ENCODE data around the gene PPM1E. TPM values are rescaled to one million over a fixed set of nuclear protein-coding genes. Genes with fewer than 3 reads are reported as not detected.

The PPM1E gene
- total RNA-seq, 1 experiment from 2014 or later = 2.9 TPM

- no peak for ATAC-seq
- Histone ChIP-seq H3K4me3 (ENCODE audit: low read depth in 2 of 2, low read length in 2 of 2) (no peak overlapping the region), H3K27ac (ENCODE audit: low read length) (no peak overlapping the region), H3K27me3 (ENCODE audit: control insufficient read depth, insufficient read depth, low read length) (no peaks in the 10 kb centered on the region), H3K9me3 (ENCODE audit: control insufficient read depth, insufficient read depth, low read depth, low read length) (no peaks in the 10 kb centered on the region), H3K36me3 (ENCODE audit: control insufficient read depth, insufficient read depth, low read length) (no peaks in the 10 kb centered on the region), H3K4me1 (ENCODE audit: control insufficient read depth, insufficient read depth, low read length) (no peaks in the 10 kb centered on the region)
- ChIA-PET CTCF (no interaction called here), POLR2A (no interaction called here)
- intact Hi-C loops (cut with micrococcal nuclease; ENCODE audit: unreplicated experiment) (no loop called here), in situ Hi-C loops (cut with HindIII; ENCODE audit: low pct_unique_long_range_greater_than_20kb, low sequenced_read_pairs) (no loop called here)
- no peak for DNase-seq (ENCODE audit: low read depth, low spot score)
- no peak for TF ChIP-seq SIN3A (IDR thresholded peaks at IDR 0.05; ENCODE audit: borderline replicate concordance, insufficient read depth, low read depth, low read length)
- no peak for TF ChIP-seq REST (IDR thresholded peaks at IDR 0.05; ENCODE audit: insufficient read depth in 1 of 2, low read depth in 2 of 2, low read length in 1 of 2)
- no peak for TF ChIP-seq CTCF (IDR thresholded peaks at IDR 0.05)
- no peak for TF ChIP-seq POLR2AphosphoS5 (IDR thresholded peaks at IDR 0.05; ENCODE audit: low read depth, low read length)
- no peak for TF ChIP-seq TCF7L2 (IDR thresholded peaks at IDR 0.05; ENCODE audit: low read depth, low read length)
- BruUV-seq (replicated peaks) = no TSS peak
These were observed 33.0 kb upstream of the PPM1E start for GRCh38 chr17:58722696-58723095.

- POLR2A ChIA-PET = no interaction called here
- no peak for TF ChIP-seq SIN3A (IDR thresholded peaks at IDR 0.05; ENCODE audit: borderline replicate concordance, insufficient read depth, low read depth, low read length)
- TF ChIP-seq CTCF (IDR thresholded peaks at IDR 0.05) = no peak
- no peak for TF ChIP-seq TCF7L2 (IDR thresholded peaks at IDR 0.05; ENCODE audit: low read depth, low read length)
- no peak for TF ChIP-seq REST (IDR thresholded peaks at IDR 0.05; ENCODE audit: insufficient read depth in 1 of 2, low read depth in 2 of 2, low read length in 1 of 2)
- TF ChIP-seq POLR2AphosphoS5 (IDR thresholded peaks at IDR 0.05; ENCODE audit: low read depth, low read length) = no peak
- no TSS peak for BruUV-seq (replicated peaks)
- H3K27ac ChIP-seq (ENCODE audit: low read length) = no peak overlapping the region
- H3K36me3 ChIP-seq (ENCODE audit: control insufficient read depth, insufficient read depth, low read length) = no peaks in the 10 kb centered on the region
- ATAC-seq (no peak), DNase-seq (ENCODE audit: low read depth, low spot score) (no peak)
- no peak overlapping the region for H3K4me3 ChIP-seq (ENCODE audit: low read depth in 2 of 2, low read length in 2 of 2)
- in situ Hi-C loops (cut with HindIII; ENCODE audit: low pct_unique_long_range_greater_than_20kb, low sequenced_read_pairs) = no loop called here
- intact Hi-C loops (cut with micrococcal nuclease; ENCODE audit: unreplicated experiment) = no loop called here
- H3K27me3 ChIP-seq (ENCODE audit: control insufficient read depth, insufficient read depth, low read length) = no peaks in the 10 kb centered on the region
- CTCF ChIA-PET = no interaction called here
- H3K9me3 ChIP-seq (ENCODE audit: control insufficient read depth, insufficient read depth, low read depth, low read length) = no peaks in the 10 kb centered on the region
- peaks cover 4% of the 10 kb centered on the region; the same call in 1 of the 2 replicates for H3K4me1 ChIP-seq (ENCODE audit: control insufficient read depth, insufficient read depth, low read length)
These were observed 26.9 kb upstream of the PPM1E start for GRCh38 chr17:58728798-58729197.
